Measurements from ENCODE around the gene ING3. TPM values are rescaled to one million over a fixed set of nuclear protein-coding genes. Genes with fewer than 3 reads are reported as not detected.

Gene ING3
- polyA plus RNA-seq, 1 of the 3 experiments (the other 2 are of a cell fraction) = 8.3 TPM

DNA sequence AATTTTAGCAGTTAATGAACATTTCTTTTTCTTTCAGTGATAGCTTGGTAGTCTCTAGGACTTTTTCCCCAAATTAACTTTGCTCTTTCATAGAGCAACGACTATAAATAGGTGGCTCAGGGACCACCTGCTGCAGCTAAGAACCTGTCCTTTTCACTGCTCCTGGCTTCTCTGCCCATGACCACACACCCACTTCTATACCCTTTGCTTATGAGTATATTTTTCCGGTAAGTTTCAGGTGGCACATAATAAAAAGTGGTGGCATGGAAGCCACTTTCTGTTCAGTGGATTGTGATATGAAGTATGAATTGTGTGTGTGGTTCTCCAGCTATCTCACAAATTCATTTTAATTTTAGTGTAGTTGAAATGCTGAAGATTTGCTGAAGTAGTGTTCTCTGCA lies 1.2 kb downstream of the ING3 start:
- Histone ChIP-seq H3K79me2 (ENCODE audit: insufficient read depth) (peaks cover 29% of the 10 kb centered on the region), H3F3A (replicated peaks; ENCODE audit: insufficient read depth) (no peaks in the 10 kb centered on the region), H4K20me1 (ENCODE audit: insufficient read depth) (no peaks in the 10 kb centered on the region), H3K36me3 (replicated peaks in 1 of 2; ENCODE audit: control insufficient read depth in 1 of 2, insufficient read depth in 2 of 2, low read length in 1 of 2) (peaks cover 34 to 36% of the 10 kb centered on the region in 2 experiments), H3K4me2 (peak overlapping the region; percentile 86), H3K9me2 (no peaks in the 10 kb centered on the region), H3K4me1 (ENCODE audit: control insufficient read depth in 1 of 2, insufficient read depth in 2 of 2, low read depth in 1 of 2, low read length in 1 of 2) (peaks cover 5 to 20% of the 10 kb centered on the region in 2 experiments; a peak in 2 of 4 replicates), H3K27ac (ENCODE audit: low read depth in 2 of 2, low read length in 1 of 2) (no peak overlapping the region; a peak in 1 of 4 replicates), H3K9ac (peak overlapping the region; percentile 95), H3K27me3 (ENCODE audit: insufficient read depth) (no peaks in the 10 kb centered on the region), H3K4me3 (ENCODE audit: low read depth in 2 of 2, low read length in 1 of 2) (peak overlapping the region; percentile 92 to 98), H2AFZ (ENCODE audit: low read depth) (peak overlapping the region; percentile 83; the same call in 1 of the 2 replicates), H3K9me3 (no peaks in the 10 kb centered on the region)
- ChIA-PET POLR2A (no interaction called here), CTCF (interaction anchor here (0.7 to 2.4 kb wide), 9 partner anchors 11 to 157 kb away, joined by 3 to 9 read pairs (median 4); partner anchors contain the start of gene CPED1)
- DNase-seq = no peak
- WGBS (ENCODE audit: low lambda C conversion rate) = 59% methylated on average over 2 of the region's 2 CpGs
- TF ChIP-seq TEAD4 (IDR thresholded peaks at IDR 0.05; ENCODE audit: borderline replicate concordance, insufficient read depth) (no peak), FOSL2 (IDR thresholded peaks at IDR 0.05; ENCODE audit: borderline replicate concordance, low read depth) (no peak), CHD2 (IDR thresholded peaks at IDR 0.05; ENCODE audit: low read length, partially characterized antibody) (no peak), GATA2 (CRISPR knock-in tag; IDR thresholded peaks at IDR 0.05) (no peak)

DNA sequence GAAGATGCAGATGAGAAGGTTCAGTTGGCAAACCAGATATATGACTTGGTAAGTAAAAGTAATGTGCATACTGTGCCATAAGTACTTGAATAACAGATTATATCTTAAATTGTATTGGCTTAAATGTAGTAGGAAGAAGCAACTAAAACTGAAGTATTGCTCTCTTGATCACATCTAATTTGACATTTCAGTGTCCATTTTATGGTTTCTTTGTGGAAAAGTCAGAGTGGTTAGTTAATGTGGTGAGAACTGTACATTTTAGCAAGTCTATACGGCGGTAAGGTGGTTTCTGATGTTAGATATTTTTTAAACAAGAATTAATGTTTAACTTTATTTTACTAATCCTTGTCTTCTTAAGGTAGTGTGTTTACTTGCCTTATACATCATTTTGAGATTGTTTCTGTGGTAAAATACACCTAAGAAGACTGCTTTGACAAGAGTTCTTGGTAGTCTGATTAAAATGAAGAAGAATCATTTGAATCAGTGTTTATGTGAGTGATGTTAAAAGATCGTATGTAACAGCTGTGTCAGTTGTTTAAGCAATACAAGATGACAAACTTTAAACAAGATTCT lies 5.1 kb downstream of the ING3 start:
- POLR2A ChIA-PET = no interaction called here
- 93% methylated on average over 3 of the region's 3 CpGs for WGBS (ENCODE audit: low lambda C conversion rate)
- no peak overlapping the region for H3K9ac ChIP-seq

More for the DNA sequence above, 5.1 kb downstream of the ING3 start:
- H2AFZ ChIP-seq (ENCODE audit: low read depth) = no peak overlapping the region
- H3K27ac ChIP-seq (ENCODE audit: low read depth in 2 of 2, low read length in 1 of 2) = no peak overlapping the region
- TF ChIP-seq EP300 (IDR thresholded peaks at IDR 0.05; ENCODE audit: borderline replicate concordance in 1 of 2, low read depth in 1 of 2, low read length in 1 of 2) (no peak), SMC3 (IDR thresholded peaks at IDR 0.05; ENCODE audit: low read depth, low read length) (no peak), SIN3A (IDR thresholded peaks at IDR 0.05; ENCODE audit: borderline replicate concordance, low read depth, low read length) (no peak), RXRA (IDR thresholded peaks at IDR 0.05; ENCODE audit: borderline replicate concordance, low read depth) (no peak), RCOR1 (IDR thresholded peaks at IDR 0.05; ENCODE audit: low read length) (no peak), MEF2A (IDR thresholded peaks at IDR 0.05; ENCODE audit: borderline replicate concordance, low read depth) (no peak)
- TF ChIP-seq, protein P1, sequence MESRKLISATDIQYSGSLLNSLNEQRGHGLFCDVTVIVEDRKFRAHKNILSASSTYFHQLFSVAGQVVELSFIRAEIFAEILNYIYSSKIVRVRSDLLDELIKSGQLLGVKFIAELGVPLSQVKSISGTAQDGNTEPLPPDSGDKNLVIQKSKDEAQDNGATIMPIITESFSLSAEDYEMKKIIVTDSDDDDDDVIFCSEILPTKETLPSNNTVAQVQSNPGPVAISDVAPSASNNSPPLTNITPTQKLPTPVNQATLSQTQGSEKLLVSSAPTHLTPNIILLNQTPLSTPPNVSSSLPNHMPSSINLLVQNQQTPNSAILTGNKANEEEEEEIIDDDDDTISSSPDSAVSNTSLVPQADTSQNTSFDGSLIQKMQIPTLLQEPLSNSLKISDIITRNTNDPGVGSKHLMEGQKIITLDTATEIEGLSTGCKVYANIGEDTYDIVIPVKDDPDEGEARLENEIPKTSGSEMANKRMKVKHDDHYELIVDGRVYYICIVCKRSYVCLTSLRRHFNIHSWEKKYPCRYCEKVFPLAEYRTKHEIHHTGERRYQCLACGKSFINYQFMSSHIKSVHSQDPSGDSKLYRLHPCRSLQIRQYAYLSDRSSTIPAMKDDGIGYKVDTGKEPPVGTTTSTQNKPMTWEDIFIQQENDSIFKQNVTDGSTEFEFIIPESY (IDR thresholded peaks at IDR 0.05; ENCODE audit: borderline replicate concordance, low read depth) = no peak
- CTCF ChIA-PET = interaction anchor here (2.7 kb wide), 1 partner anchor 31 kb away, joined by 9 read pairs; no protein-coding TSS in a partner anchor
- H3K27me3 ChIP-seq (ENCODE audit: insufficient read depth) = no peaks in the 10 kb centered on the region
- no peak overlapping the region for H3K4me2 ChIP-seq
- peaks cover 43 to 49% of the 10 kb centered on the region in 2 experiments for H3K36me3 ChIP-seq (replicated peaks in 1 of 2; ENCODE audit: control insufficient read depth in 1 of 2, insufficient read depth in 2 of 2, low read length in 1 of 2)
- no peaks in the 10 kb centered on the region for H3F3A ChIP-seq (replicated peaks; ENCODE audit: insufficient read depth)
- H3K79me2 ChIP-seq (ENCODE audit: insufficient read depth) = peaks cover 29% of the 10 kb centered on the region
- no peaks in the 10 kb centered on the region for H3K9me3 ChIP-seq
- H3K9me2 ChIP-seq = no peaks in the 10 kb centered on the region
- H3K4me3 ChIP-seq (ENCODE audit: low read depth in 2 of 2, low read length in 1 of 2) = no peak overlapping the region
- no peaks in the 10 kb centered on the region for H4K20me1 ChIP-seq (ENCODE audit: insufficient read depth)
- DNase-seq = no peak
- H3K4me1 ChIP-seq (ENCODE audit: control insufficient read depth in 1 of 2, insufficient read depth in 2 of 2, low read depth in 1 of 2, low read length in 1 of 2) = peaks cover 5 to 17% of the 10 kb centered on the region in 2 experiments; a peak in 2 of 4 replicates

Measured in SK-N-SH (cell line).